Sigmoid colon (tissue), 7 donors: ENCODE results near the gene CAV2. TPM values are rescaled to one million over a fixed set of nuclear protein-coding genes. Genes with fewer than 3 reads are reported as not detected.

Source experiments
- DNase-seq: peaks from one replicate; pipeline ENCODE4 v3.0.0-alpha.2; 2019
- H3K27ac ChIP-seq, 4 donors: fragments of 200-600 bp; sonication (generic); one replicate each; pipeline ENCODE4 v1.5.1; 2016 to 2019; ENCODE audit warnings: mild to moderate bottlenecking in 1 of 4
- H3K27me3 ChIP-seq, 3 donors: fragments of 200-600 bp; sonication (generic); one replicate each; pipeline ENCODE4 v1.5.1; 2019; ENCODE audit warnings: mild to moderate bottlenecking in 1 of 3
- H3K36me3 ChIP-seq, 4 donors: fragments of 200-600 bp; sonication (generic); one replicate each; pipeline ENCODE4 v1.5.1; 2016 to 2019
- H3K4me1 ChIP-seq, 4 donors: fragments of 200-600 bp; sonication (generic); one replicate each; pipeline ENCODE4 v1.5.1; 2017 to 2019
- H3K4me3 ChIP-seq, 4 donors: fragments of 200-600 bp; sonication (generic); one replicate each; pipeline ENCODE4 v1.5.1; 2017 to 2019; ENCODE audit warnings: mild to moderate bottlenecking in 2 of 4, moderate library complexity in 1 of 4
- H3K9me3 ChIP-seq, 4 donors: fragments of 200-600 bp in 3 of 4; sonication (generic) in 3 of 4; one replicate each; pipeline versions ENCODE4 v1.5.1 to v1.6.1; 2013 to 2019
- CTCF ChIP-seq, 4 experiments: fragments of 450-650 bp in 3 of 4; fragments of 200-600 bp in 1 of 4; IDR thresholded peaks; one replicate each; pipeline ENCODE4 v1.5.1; 2016 to 2019; ENCODE audit warnings: antibody characterized with exemption in 4 of 4, mild to moderate bottlenecking in 3 of 4, moderate library complexity in 2 of 4
- EP300 ChIP-seq, 4 donors: sonication (generic); formaldehyde crosslinking; IDR thresholded peaks; one replicate each; pipeline ENCODE4 v1.6.1; 2017; ENCODE audit warnings: antibody characterized with exemption in 4 of 4
- POLR2A ChIP-seq, 2 donors: fragments of 450-650 bp; IDR thresholded peaks; one replicate each; pipeline ENCODE4 v1.6.1; 2016; ENCODE audit warnings: antibody characterized with exemption in 2 of 2, mild to moderate bottlenecking in 2 of 2, moderate library complexity in 2 of 2
- POLR2AphosphoS5 ChIP-seq, 4 donors: sonication (generic); formaldehyde crosslinking; IDR thresholded peaks; one replicate each; pipeline ENCODE4 v1.6.1; 2017; ENCODE audit warnings: antibody characterized with exemption in 4 of 4
- WGBS, 2 donors: extraction: QIAGEN DNeasy Blood & Tissue Kit; methylation state at CpG; one replicate each; pipeline ENCODE4 v1.1.7; 2013; 5-methylcytosine and 5-hydroxymethylcytosine counted together
- intact Hi-C: fragments of 100-400 bp; cut with DNase I; formaldehyde crosslinking; loops from one replicate; pipeline ENCODE4 v1.15.1; 2023
- polyA plus RNA-seq, 3 donors: library from polyadenylated mRNA; stranded (reverse); fragments of 200-250 nt; gene quantifications; one replicate each; pipeline ENCODE4 v1.2.3, GENCODE V29; 2013
- total RNA-seq, 4 donors: library from RNA; depleted of rRNA; stranded (reverse); fragments of >200 nt; gene quantifications; one replicate each; pipeline ENCODE4 v1.1.0, GENCODE V29; 2016
- donor health status: healthy with polysubstance abuse.
- donor health status: Bipolar disorder and iron deficiency.
- donor health status: healthy.

Gene CAV2
- total and polyA plus RNA-seq, 7 donors = 4.6 to 142 (median 81.8) TPM

- Histone ChIP-seq H3K9me3 (no peaks in the 10 kb centered on the region), H3K36me3 (no peaks in the 10 kb centered on the region), H3K27me3 (no peaks in the 10 kb centered on the region), H3K4me1 (peaks cover 0 to 10% (median 5%) of the 10 kb centered on the region in 4 donors), H3K4me3 (no peak overlapping the region), H3K27ac (no peak overlapping the region)
- intact Hi-C loops = no loop called here
- TF ChIP-seq POLR2AphosphoS5 (IDR thresholded peaks at IDR 0.05) = no peak
- DNase-seq = no peak
- 87 to 88% methylated on average over 6 of the region's 6 CpGs for WGBS, 2 donors
These were observed 21.6 kb downstream of the CAV2 start for GRCh38 chr7:116521046-116521664.

GRCh38 chr7:116522247-116522646, 22.7 kb downstream of the CAV2 start:
- intact Hi-C loops = no loop called here
- WGBS, 2 donors = 82 to 88% methylated on average over 5 of the region's 5 CpGs
- DNase-seq = no peak
- TF ChIP-seq POLR2AphosphoS5 (IDR thresholded peaks at IDR 0.05) = peak in 1 of 4 donors; percentile 31
- no peak for TF ChIP-seq CTCF (IDR thresholded peaks at IDR 0.05)
- TF ChIP-seq EP300 (IDR thresholded peaks at IDR 0.05) = no peak
- Histone ChIP-seq H3K4me1 (peaks cover 0 to 10% (median 5%) of the 10 kb centered on the region in 4 donors), H3K9me3 (no peaks in the 10 kb centered on the region), H3K4me3 (no peak overlapping the region), H3K27me3 (no peaks in the 10 kb centered on the region), H3K36me3 (no peaks in the 10 kb centered on the region), H3K27ac (peak overlapping the region in 3 of 4 donors; percentile 34 to 98 (median 54))

DNA sequence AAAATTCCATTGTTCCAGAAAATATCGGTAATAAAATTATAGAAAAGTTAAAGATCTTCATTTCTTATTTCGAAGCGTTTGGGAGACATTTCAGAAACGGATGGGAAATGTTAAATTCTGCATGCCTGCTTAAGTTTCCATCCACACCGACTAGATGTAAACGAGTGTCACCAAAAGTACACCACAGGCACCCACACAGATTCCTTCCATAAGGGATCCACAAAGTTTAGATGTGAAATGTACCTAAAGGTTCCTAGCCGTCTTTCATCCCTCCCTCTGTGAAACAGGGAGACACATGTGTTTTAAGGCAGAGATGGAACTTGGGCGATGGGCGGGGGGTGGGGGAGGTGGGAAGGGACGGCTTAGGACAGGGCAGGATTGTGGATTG, 24.7 kb downstream of the CAV2 start:
- 27 to 30% methylated on average over 10 of the region's 10 CpGs for WGBS, 2 donors
- Histone ChIP-seq H3K9me3 (no peaks in the 10 kb centered on the region), H3K4me3 (peak overlapping the region; percentile 69 to 89 (median 80)), H3K4me1 (peaks cover 0 to 21% (median 16%) of the 10 kb centered on the region in 4 donors), H3K36me3 (peaks cover 0 to 10% (median 0%) of the 10 kb centered on the region in 4 donors), H3K27ac (peak overlapping the region; percentile 94 to 99 (median 98)), H3K27me3 (no peaks in the 10 kb centered on the region)
- no peak for TF ChIP-seq POLR2AphosphoS5 (IDR thresholded peaks at IDR 0.05)
- TF ChIP-seq EP300 (IDR thresholded peaks at IDR 0.05) = no peak
- no peak for TF ChIP-seq POLR2A (IDR thresholded peaks at IDR 0.05)
- TF ChIP-seq CTCF (IDR thresholded peaks at IDR 0.05) = no peak
- DNase-seq = no peak
- intact Hi-C loops = no loop called here

DNA sequence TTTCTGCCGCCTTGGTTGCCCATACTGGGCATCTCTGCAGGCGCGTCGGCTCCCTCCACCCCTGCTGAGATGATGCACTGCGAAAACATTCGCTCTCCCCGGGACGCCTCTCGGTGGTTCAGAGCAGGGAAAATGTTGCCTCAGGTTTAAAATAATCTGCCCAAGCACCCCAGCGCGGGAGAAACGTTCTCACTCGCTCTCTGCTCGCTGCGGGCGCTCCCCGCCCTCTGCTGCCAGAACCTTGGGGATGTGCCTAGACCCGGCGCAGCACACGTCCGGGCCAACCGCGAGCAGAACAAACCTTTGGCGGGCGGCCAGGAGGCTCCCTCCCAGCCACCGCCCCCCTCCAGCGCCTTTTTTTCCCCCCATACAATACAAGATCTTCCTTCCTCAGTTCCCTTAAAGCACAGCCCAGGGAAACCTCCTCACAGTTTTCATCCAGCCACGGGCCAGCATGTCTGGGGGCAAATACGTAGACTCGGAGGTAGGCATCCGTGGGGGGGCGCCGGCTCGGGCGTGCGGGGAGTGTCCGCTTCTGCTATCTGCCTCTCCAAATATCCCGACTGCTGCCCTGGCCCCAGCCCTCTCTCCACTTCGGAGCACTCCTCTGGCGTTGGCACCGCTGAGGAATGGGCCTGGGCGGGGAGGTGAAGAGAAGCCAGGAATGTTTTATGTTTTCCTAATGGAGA, 25.2 kb downstream of the CAV2 start, which contains the start of gene CAV1:
TSS of gene CAV1 (plus strand) at position 428 of the 689 bp plus-strand sequence. CDS start at position 455, 27 bp downstream.
- TF ChIP-seq POLR2A (IDR thresholded peaks at IDR 0.05) = peak; percentile 47 to 57
- no peak for TF ChIP-seq EP300 (IDR thresholded peaks at IDR 0.05)
- peak in 3 of 4 experiments; percentile 8 to 18 (median 9) for TF ChIP-seq CTCF (IDR thresholded peaks at IDR 0.05)
- TF ChIP-seq POLR2AphosphoS5 (IDR thresholded peaks at IDR 0.05) = peak; percentile 90 to 94 (median 94)
- Histone ChIP-seq H3K9me3 (no peaks in the 10 kb centered on the region), H3K4me3 (peak within 1 kb of the TSS; percentile 69 to 89 (median 80)), H3K27me3 (no peaks in the 10 kb centered on the region), H3K27ac (peak within 1 kb of the TSS; percentile 94 to 99 (median 98)), H3K36me3 (peaks cover 0 to 16% (median 0%) of the 10 kb centered on the region in 4 donors), H3K4me1 (peaks cover 0 to 26% (median 19%) of the 10 kb centered on the region in 4 donors)
- intact Hi-C loops = loop anchor here (5.0 kb wide), 1 partner anchor 283 kb away; no protein-coding TSS in a partner anchor
- WGBS, 2 donors = 0 to 1% methylated on average over 42 of the region's 42 CpGs
- peak; percentile 96 for DNase-seq

GRCh38 chr7:116525298-116525912, 25.9 kb downstream of the CAV2 start:
- intact Hi-C loops = loop anchor here (5.0 kb wide), 1 partner anchor 282 kb away; no protein-coding TSS in a partner anchor
- 1% methylated on average over 36 of the region's 36 CpGs for WGBS, 2 donors
- peak overlapping the region; percentile 69 to 89 (median 80) for H3K4me3 ChIP-seq
- peaks cover 0 to 18% (median 0%) of the 10 kb centered on the region in 4 donors for H3K36me3 ChIP-seq
- no peaks in the 10 kb centered on the region for H3K27me3 ChIP-seq
- peaks cover 0 to 33% (median 21%) of the 10 kb centered on the region in 4 donors for H3K4me1 ChIP-seq
- peak; percentile 79 for DNase-seq
- peak overlapping the region; percentile 94 to 99 (median 98) for H3K27ac ChIP-seq
- TF ChIP-seq CTCF (IDR thresholded peaks at IDR 0.05) (peak in 2 of 4 experiments; percentile 20 to 40), POLR2AphosphoS5 (IDR thresholded peaks at IDR 0.05) (no peak), EP300 (IDR thresholded peaks at IDR 0.05) (no peak)
- no peaks in the 10 kb centered on the region for H3K9me3 ChIP-seq
